Activated CD8-positive, alpha-beta T cell treated with anti-CD3 and anti-CD28 coated beads for 36 hours (primary cell): ENCODE data around the gene NAALADL1. TPM values are rescaled to one million over a fixed set of nuclear protein-coding genes. Genes with fewer than 3 reads are reported as not detected.

ENCODE experiments used
- ATAC-seq: fragments of 200-7000 bp; cut with Tn5 transposase; one replicate; pipeline ENCODE4 v1.10.0; 2021; ENCODE audit warnings: mild to moderate bottlenecking, moderate library complexity
- CTCF ChIA-PET: fragments of 350-600 bp; sonication (Branson Sonifier 250); formaldehyde crosslinking; loops from one replicate; lab custom pipeline; 2021; ENCODE audit warnings: antibody characterized with exemption; lab: Charles Lee
- POLR2A ChIA-PET: fragments of 350-600 bp; sonication (Branson Sonifier 250); formaldehyde crosslinking; loops from one replicate; lab custom pipeline; 2021; ENCODE audit warnings: antibody characterized with exemption; lab: Charles Lee
- DNase-seq: peaks from one replicate; pipeline ENCODE4 v3.0.0-alpha.2; 2020
- H3K27ac Mint-ChIP-seq: one replicate; pipeline ENCODE4 v1.8.0; 2021; ENCODE audit warnings: mild to moderate bottlenecking, mixed read lengths
- H3K27me3 Mint-ChIP-seq: one replicate; pipeline ENCODE4 v1.8.0; 2021; ENCODE audit warnings: mixed read lengths
- H3K36me3 Mint-ChIP-seq: one replicate; pipeline ENCODE4 v1.8.0; 2021; ENCODE audit warnings: low read depth, mixed read lengths
- H3K4me1 Mint-ChIP-seq: one replicate; pipeline ENCODE4 v1.8.0; 2021; ENCODE audit warnings: low read depth, mixed read lengths
- H3K4me3 Mint-ChIP-seq: one replicate; pipeline ENCODE4 v1.8.0; 2021; ENCODE audit warnings: mild to moderate bottlenecking, moderate library complexity, mixed read lengths
- H3K9me3 Mint-ChIP-seq: one replicate; pipeline ENCODE4 v1.8.0; 2021; ENCODE audit warnings: mixed read lengths
- intact Hi-C: fragments of 100-400 bp; cut with micrococcal nuclease; formaldehyde crosslinking; loops from one replicate; pipeline ENCODE4 v1.10.0; 2022
- total RNA-seq, 2 experiments: library from RNA; stranded (reverse); gene quantifications; one replicate each; pipeline ENCODE4 v1.2.3, GENCODE V29; 2021
- TF ChIP-seq, protein P1 (sequence below): fragments of 200-600 bp; IDR thresholded peaks from one replicate; pipeline ENCODE4 v1.8.0; 2022; ENCODE audit warnings: antibody characterized with exemption, mild to moderate bottlenecking

Gene NAALADL1
- total RNA-seq, 2 experiments from 2014 or later: 6.6 to 7.6 TPM

DNA sequence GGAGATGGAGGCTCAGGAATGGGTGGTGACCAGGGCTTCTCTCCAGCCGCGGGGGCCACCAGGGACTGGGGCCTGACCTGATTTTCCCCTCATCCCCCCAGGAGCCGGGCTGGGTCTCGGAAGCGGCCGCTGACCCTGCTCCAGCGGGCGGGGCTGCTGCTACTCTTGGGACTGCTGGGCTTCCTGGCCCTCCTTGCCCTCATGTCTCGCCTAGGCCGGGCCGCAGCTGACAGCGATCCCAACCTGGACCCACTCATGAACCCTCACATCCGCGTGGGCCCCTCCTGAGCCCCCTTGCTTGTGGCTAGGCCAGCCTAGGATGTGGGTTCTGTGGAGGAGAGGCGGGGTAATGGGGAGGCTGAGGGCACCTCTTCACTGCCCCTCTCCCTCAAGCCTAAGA lies 29.5 kb upstream of the NAALADL1 start:
- TF ChIP-seq, protein P1, sequence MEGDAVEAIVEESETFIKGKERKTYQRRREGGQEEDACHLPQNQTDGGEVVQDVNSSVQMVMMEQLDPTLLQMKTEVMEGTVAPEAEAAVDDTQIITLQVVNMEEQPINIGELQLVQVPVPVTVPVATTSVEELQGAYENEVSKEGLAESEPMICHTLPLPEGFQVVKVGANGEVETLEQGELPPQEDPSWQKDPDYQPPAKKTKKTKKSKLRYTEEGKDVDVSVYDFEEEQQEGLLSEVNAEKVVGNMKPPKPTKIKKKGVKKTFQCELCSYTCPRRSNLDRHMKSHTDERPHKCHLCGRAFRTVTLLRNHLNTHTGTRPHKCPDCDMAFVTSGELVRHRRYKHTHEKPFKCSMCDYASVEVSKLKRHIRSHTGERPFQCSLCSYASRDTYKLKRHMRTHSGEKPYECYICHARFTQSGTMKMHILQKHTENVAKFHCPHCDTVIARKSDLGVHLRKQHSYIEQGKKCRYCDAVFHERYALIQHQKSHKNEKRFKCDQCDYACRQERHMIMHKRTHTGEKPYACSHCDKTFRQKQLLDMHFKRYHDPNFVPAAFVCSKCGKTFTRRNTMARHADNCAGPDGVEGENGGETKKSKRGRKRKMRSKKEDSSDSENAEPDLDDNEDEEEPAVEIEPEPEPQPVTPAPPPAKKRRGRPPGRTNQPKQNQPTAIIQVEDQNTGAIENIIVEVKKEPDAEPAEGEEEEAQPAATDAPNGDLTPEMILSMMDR: no peak
- ATAC-seq: no peak
- ChIA-PET CTCF (no interaction called here), POLR2A (interaction anchor here (0.6 to 20.0 kb wide), 5 partner anchors 8 to 324 kb away, joined by 3 to 294 read pairs (median 6); partner anchors contain the start of genes FAU, MRPL49, TM7SF2 and VPS51)
- Mint-ChIP-seq H3K36me3 (peaks cover 23% of the 10 kb centered on the region), H3K4me3 (no peak overlapping the region), H3K27me3 (no peaks in the 10 kb centered on the region), H3K4me1 (peaks cover 17% of the 10 kb centered on the region), H3K9me3 (no peaks in the 10 kb centered on the region), H3K27ac (no peak overlapping the region)
- intact Hi-C loops: no loop called here
- DNase-seq: no peak

DNA sequence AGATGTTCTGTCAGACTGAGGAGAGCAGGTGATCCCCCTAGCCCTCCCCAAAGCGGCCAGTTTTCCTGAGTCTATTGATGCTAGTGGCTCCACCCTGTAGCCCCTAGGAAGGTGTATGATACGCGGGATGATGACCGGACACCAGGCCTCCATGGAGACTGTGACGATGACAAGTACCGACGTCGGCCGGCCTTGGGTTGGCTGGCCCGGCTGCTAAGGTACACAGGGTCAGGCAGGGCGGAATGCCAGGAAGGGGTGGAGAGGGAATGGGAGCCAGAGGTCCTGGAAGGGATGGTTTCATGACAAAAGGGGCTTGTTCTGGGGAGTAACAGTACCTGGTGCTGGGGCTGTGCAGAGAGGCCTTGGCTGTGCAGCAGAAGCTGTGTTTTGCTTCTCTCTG lies 28.9 kb upstream of the NAALADL1 start:
- DNase-seq (no peak), ATAC-seq (no peak)
- ChIA-PET POLR2A (interaction anchor here (1.1 to 20.0 kb wide), 4 partner anchors 9 to 323 kb away, joined by 3 to 294 read pairs (median 15); partner anchors contain the start of genes FAU, MRPL49, TM7SF2 and VPS51), CTCF (no interaction called here)
- Mint-ChIP-seq H3K27me3 (no peaks in the 10 kb centered on the region), H3K9me3 (no peaks in the 10 kb centered on the region), H3K27ac (no peak overlapping the region), H3K36me3 (peaks cover 27% of the 10 kb centered on the region), H3K4me3 (no peak overlapping the region), H3K4me1 (peaks cover 20% of the 10 kb centered on the region)
- intact Hi-C loops: no loop called here
- TF ChIP-seq, protein P1: no peak

GRCh38 chr11:65086809-65087208 lies 28.5 kb upstream of the NAALADL1 start:
- Mint-ChIP-seq H3K4me3 (no peak overlapping the region), H3K36me3 (peaks cover 31% of the 10 kb centered on the region), H3K27ac (no peak overlapping the region), H3K9me3 (no peaks in the 10 kb centered on the region), H3K27me3 (no peaks in the 10 kb centered on the region), H3K4me1 (peaks cover 23% of the 10 kb centered on the region)
- POLR2A ChIA-PET: interaction anchor here (1.1 to 20.0 kb wide), 4 partner anchors 9 to 323 kb away, joined by 3 to 294 read pairs (median 15); partner anchors contain the start of genes FAU, MRPL49, TM7SF2 and VPS51
- ATAC-seq (no peak), DNase-seq (no peak)
- CTCF ChIA-PET: no interaction called here
- TF ChIP-seq, protein P1: no peak
- intact Hi-C loops: no loop called here

GRCh38 chr11:65085446-65085845 lies 27.1 kb upstream of the NAALADL1 start:
- ATAC-seq (no peak), DNase-seq (no peak)
- Mint-ChIP-seq H3K9me3 (no peaks in the 10 kb centered on the region), H3K4me3 (peak overlapping the region; percentile 99), H3K27ac (peak overlapping the region; percentile 98), H3K4me1 (peaks cover 29% of the 10 kb centered on the region), H3K36me3 (peaks cover 42% of the 10 kb centered on the region), H3K27me3 (no peaks in the 10 kb centered on the region)
- TF ChIP-seq, protein P1: no peak
- POLR2A ChIA-PET: interaction anchor here (0.9 to 3.5 kb wide), 3 partner anchors 10 to 71 kb away, joined by 3 to 24 read pairs (median 4); partner anchors contain the start of genes ARL2 and VPS51
- CTCF ChIA-PET: interaction anchor here (1.6 kb wide), 1 partner anchor 25 kb away, joined by 7 read pairs; no protein-coding TSS in a partner anchor
- intact Hi-C loops: no loop called here
